Breast epithelium (tissue), 3 donors: ENCODE results near the gene DNMT3L.
"Not testable (repeated sequence)": the region's sequence is repeated elsewhere in the genome, so short reads cannot be mapped to it uniquely, and the experiment has no call there.

Source experiments
- POLR2A ChIP-seq: fragments of 450-650 bp; IDR thresholded peaks from one replicate; pipeline ENCODE4 v1.6.1; 2016; ENCODE audit warnings: antibody characterized with exemption, mild to moderate bottlenecking, moderate library complexity
- POLR2AphosphoS5 ChIP-seq, 3 donors: sonication (generic); formaldehyde crosslinking; IDR thresholded peaks; one replicate each; pipeline ENCODE4 v1.6.1; 2017; ENCODE audit warnings: antibody characterized with exemption in 3 of 3
- TF ChIP-seq, protein P1 (sequence below), 3 donors: fragments of 450-650 bp; IDR thresholded peaks; one replicate each; pipeline ENCODE4 v1.5.1; 2016 to 2017; ENCODE audit warnings: antibody characterized with exemption in 3 of 3, mild to moderate bottlenecking in 3 of 3, moderate library complexity in 3 of 3

DNA sequence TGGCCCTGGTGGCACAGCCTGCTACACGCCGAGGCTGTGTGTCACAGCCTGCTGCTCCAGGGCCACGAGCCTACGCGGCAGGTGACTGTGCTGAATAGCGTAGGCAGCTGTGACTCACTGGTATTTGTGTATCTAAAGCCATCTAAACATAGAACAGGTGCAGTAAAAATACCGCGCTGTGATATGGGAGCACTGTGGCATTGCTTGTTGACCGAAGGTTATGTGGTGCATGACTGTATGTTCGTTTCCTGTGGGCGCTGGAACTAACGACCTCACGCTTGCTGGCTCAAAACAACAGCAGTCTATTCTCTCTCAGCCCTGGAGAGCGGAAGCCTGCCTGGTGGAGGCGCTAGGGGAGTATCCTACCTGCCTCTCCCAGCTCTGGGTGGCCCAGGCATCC, 17.7 kb downstream of the DNMT3L start:
- TF ChIP-seq, protein P1, sequence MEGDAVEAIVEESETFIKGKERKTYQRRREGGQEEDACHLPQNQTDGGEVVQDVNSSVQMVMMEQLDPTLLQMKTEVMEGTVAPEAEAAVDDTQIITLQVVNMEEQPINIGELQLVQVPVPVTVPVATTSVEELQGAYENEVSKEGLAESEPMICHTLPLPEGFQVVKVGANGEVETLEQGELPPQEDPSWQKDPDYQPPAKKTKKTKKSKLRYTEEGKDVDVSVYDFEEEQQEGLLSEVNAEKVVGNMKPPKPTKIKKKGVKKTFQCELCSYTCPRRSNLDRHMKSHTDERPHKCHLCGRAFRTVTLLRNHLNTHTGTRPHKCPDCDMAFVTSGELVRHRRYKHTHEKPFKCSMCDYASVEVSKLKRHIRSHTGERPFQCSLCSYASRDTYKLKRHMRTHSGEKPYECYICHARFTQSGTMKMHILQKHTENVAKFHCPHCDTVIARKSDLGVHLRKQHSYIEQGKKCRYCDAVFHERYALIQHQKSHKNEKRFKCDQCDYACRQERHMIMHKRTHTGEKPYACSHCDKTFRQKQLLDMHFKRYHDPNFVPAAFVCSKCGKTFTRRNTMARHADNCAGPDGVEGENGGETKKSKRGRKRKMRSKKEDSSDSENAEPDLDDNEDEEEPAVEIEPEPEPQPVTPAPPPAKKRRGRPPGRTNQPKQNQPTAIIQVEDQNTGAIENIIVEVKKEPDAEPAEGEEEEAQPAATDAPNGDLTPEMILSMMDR (IDR thresholded peaks at IDR 0.05) = not testable (repeated sequence)
- TF ChIP-seq POLR2A; POLR2AphosphoS5 (IDR thresholded peaks at IDR 0.05): not testable (repeated sequence)
